K562 treated with DMSO at 1 percent for 24 hours (cell line): Measurements from ENCODE around the gene SLC46A1. TPM values are rescaled to one million over a fixed set of nuclear protein-coding genes. Genes with fewer than 3 reads are reported as not detected.

Experiments used
- total RNA-seq: library from RNA; unstranded; fragments of 300-600 nt; gene quantifications from 2 replicates; pipeline ENCODE4 v1.2.3, GENCODE V29; 2022; ENCODE audit warnings: low read depth; ENCODE audit not compliant: insufficient read depth

The SLC46A1 gene
- 4.1 and 4.9 TPM in 2 replicates for total RNA-seq

GRCh38 chr17:28405632-28406472 lies at the start of gene SLC46A1:
Gene SLC46A1, minus strand, starts transcription at chr17:28406212. Its CDS starts 98 bp downstream, at chr17:28406114.

GRCh38 chr17:28371245-28372202 lies 34.5 kb downstream of the SLC46A1 start, which contains the start of gene SARM1:
Gene SARM1, plus strand, starts transcription at chr17:28371694. Its CDS starts 339 bp downstream, at chr17:28372033.

GRCh38 chr17:28370035-28370743 lies 35.8 kb downstream of the SLC46A1 start, which contains the start of gene VTN:
Gene VTN, minus strand, starts transcription at chr17:28370307. Its CDS starts 104 bp downstream, at chr17:28370203.

GRCh38 chr17:28364665-28365363 lies 41.2 kb downstream of the SLC46A1 start, which contains the start of gene SEBOX:
Gene SEBOX, minus strand, starts transcription at chr17:28365199. Its CDS starts 48 bp downstream, at chr17:28365151.

GRCh38 chr17:28357061-28357900 lies 48.7 kb downstream of the SLC46A1 start, which contains the start of gene POLDIP2:
Gene POLDIP2, minus strand, starts transcription at chr17:28357527. Its CDS starts 79 bp downstream, at chr17:28357448.

Other genes starting within 250 kb of the SLC46A1 start
- 27.9 and 29.0 TPM in 2 replicates for gene TMEM97, start 87.0 kb downstream of the SLC46A1 start, total RNA-seq
- 39.5 and 43.3 TPM in 2 replicates for gene IFT20, start 70.7 kb downstream of the SLC46A1 start, total RNA-seq
- gene TNFAIP1, start 70.5 kb downstream of the SLC46A1 start, total RNA-seq = 20.1 and 20.4 TPM in 2 replicates
- gene POLDIP2, start 48.7 kb downstream of the SLC46A1 start, total RNA-seq = 91.1 and 93.0 TPM in 2 replicates
- gene SEBOX, start 41.0 kb downstream of the SLC46A1 start, total RNA-seq = not detected in 2 replicates
- gene VTN, start 35.9 kb downstream of the SLC46A1 start, total RNA-seq = 0.49 and 1.5 TPM in 2 replicates
- 0.57 and 0.87 TPM in 2 replicates for gene SARM1, start 34.5 kb downstream of the SLC46A1 start, total RNA-seq
- not detected in 2 replicates for gene SLC13A2, start 67.4 kb upstream of the SLC46A1 start, total RNA-seq
- not detected in 2 replicates for gene FOXN1, start 100.1 kb upstream of the SLC46A1 start, total RNA-seq
- 47.2 TPM in 2 replicates for gene UNC119, start 146.4 kb upstream of the SLC46A1 start, total RNA-seq
- 110 and 111 TPM in 2 replicates for gene PIGS, start 165.3 kb upstream of the SLC46A1 start, total RNA-seq
- 74.9 and 81.6 TPM in 2 replicates for gene ALDOC, start 170.7 kb upstream of the SLC46A1 start, total RNA-seq
- gene SPAG5, start 192.8 kb upstream of the SLC46A1 start, total RNA-seq = 133 and 134 TPM in 2 replicates
- gene RSKR, start 208.0 kb upstream of the SLC46A1 start, total RNA-seq = 12.5 and 13.3 TPM in 2 replicates
- gene BLTP2, start 238.9 kb upstream of the SLC46A1 start, total RNA-seq = 74.6 and 78.3 TPM in 2 replicates